SK-N-SH treated with all-trans-retinoic acid at 6 μM for 48 hours (cell line): ENCODE measurements around the gene EIF6.

Experiments
- ARNTL ChIP-seq: fragments of 450-650 bp; formaldehyde crosslinking; IDR thresholded peaks from 2 replicates; pipeline ENCODE4 v1.5.0; 2020; ENCODE audit warnings: low read depth, mild to moderate bottlenecking, moderate library complexity, borderline replicate concordance
- CSDC2 ChIP-seq: fragments of 250-450 bp; sonication (Bioruptor Pico); IDR thresholded peaks from 2 replicates; pipeline ENCODE4 v1.5.0; 2020; ENCODE audit warnings: mild to moderate bottlenecking, moderate library complexity
- CSRNP3 ChIP-seq: fragments of 250-450 bp; sonication (Bioruptor Pico); IDR thresholded peaks from 2 replicates; pipeline ENCODE4 v1.5.1; 2021; ENCODE audit warnings: mild to moderate bottlenecking, moderate library complexity
- ESRRG ChIP-seq: fragments of 250-450 bp; sonication (Bioruptor Pico); IDR thresholded peaks from 2 replicates; pipeline ENCODE4 v1.6.1; 2021; ENCODE audit warnings: mild to moderate bottlenecking
- PPARA ChIP-seq: fragments of 250-450 bp; sonication (Bioruptor Pico); IDR thresholded peaks from 2 replicates; pipeline ENCODE4 v1.5.0; 2020; ENCODE audit warnings: mild to moderate bottlenecking, borderline replicate concordance
- TCF4 ChIP-seq: fragments of 250-450 bp; sonication (Bioruptor Pico); IDR thresholded peaks from 2 replicates; pipeline ENCODE4 v1.8.0; 2021; ENCODE audit warnings: mild to moderate bottlenecking, moderate library complexity, borderline replicate concordance
- TOX ChIP-seq: fragments of 250-450 bp; sonication (Bioruptor Pico); IDR thresholded peaks from 2 replicates; pipeline ENCODE4 v1.8.0; 2021; ENCODE audit warnings: mild to moderate bottlenecking, moderate library complexity, borderline replicate concordance
- ZFP3 ChIP-seq: fragments of 250-450 bp; sonication (Bioruptor Pico); IDR thresholded peaks from 2 replicates; pipeline ENCODE4 v1.5.0; 2020; ENCODE audit warnings: mild to moderate bottlenecking, moderate library complexity
- ZNF565 ChIP-seq: fragments of 450-650 bp; formaldehyde crosslinking; conservative IDR thresholded peaks from 2 replicates; pipeline ENCODE4 v1.5.0; 2020; ENCODE audit warnings: low read depth, mild to moderate bottlenecking, moderate library complexity
- TF ChIP-seq, protein P1 (sequence below): fragments of 250-450 bp; sonication (Bioruptor Pico); IDR thresholded peaks from 2 replicates; pipeline ENCODE4 v1.8.0; 2021; ENCODE audit warnings: low read depth, mild to moderate bottlenecking, moderate library complexity, borderline replicate concordance
- TF ChIP-seq, protein P2 (sequence below): fragments of 250-450 bp; sonication (Bioruptor Pico); IDR thresholded peaks from 2 replicates; pipeline ENCODE4 v1.8.0; 2020; ENCODE audit warnings: mild to moderate bottlenecking, moderate library complexity, borderline replicate concordance

- TF ChIP-seq ESRRG (CRISPR knock-in tag) = no peak
- TF ChIP-seq TCF4 (CRISPR knock-in tag) = no peak
- TF ChIP-seq, protein P1, sequence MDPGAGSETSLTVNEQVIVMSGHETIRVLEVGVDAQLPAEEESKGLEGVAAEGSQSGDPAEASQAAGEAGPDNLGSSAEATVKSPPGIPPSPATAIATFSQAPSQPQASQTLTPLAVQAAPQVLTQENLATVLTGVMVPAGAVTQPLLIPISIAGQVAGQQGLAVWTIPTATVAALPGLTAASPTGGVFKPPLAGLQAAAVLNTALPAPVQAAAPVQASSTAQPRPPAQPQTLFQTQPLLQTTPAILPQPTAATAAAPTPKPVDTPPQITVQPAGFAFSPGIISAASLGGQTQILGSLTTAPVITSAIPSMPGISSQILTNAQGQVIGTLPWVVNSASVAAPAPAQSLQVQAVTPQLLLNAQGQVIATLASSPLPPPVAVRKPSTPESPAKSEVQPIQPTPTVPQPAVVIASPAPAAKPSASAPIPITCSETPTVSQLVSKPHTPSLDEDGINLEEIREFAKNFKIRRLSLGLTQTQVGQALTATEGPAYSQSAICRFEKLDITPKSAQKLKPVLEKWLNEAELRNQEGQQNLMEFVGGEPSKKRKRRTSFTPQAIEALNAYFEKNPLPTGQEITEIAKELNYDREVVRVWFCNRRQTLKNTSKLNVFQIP (CRISPR knock-in tag) = no peak
- TF ChIP-seq CSDC2 = no peak
- TF ChIP-seq, protein P2, sequence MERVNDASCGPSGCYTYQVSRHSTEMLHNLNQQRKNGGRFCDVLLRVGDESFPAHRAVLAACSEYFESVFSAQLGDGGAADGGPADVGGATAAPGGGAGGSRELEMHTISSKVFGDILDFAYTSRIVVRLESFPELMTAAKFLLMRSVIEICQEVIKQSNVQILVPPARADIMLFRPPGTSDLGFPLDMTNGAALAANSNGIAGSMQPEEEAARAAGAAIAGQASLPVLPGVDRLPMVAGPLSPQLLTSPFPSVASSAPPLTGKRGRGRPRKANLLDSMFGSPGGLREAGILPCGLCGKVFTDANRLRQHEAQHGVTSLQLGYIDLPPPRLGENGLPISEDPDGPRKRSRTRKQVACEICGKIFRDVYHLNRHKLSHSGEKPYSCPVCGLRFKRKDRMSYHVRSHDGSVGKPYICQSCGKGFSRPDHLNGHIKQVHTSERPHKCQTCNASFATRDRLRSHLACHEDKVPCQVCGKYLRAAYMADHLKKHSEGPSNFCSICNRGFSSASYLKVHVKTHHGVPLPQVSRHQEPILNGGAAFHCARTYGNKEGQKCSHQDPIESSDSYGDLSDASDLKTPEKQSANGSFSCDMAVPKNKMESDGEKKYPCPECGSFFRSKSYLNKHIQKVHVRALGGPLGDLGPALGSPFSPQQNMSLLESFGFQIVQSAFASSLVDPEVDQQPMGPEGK (CRISPR knock-in tag) = no peak
- no peak for TF ChIP-seq ZFP3 (CRISPR knock-in tag)
- TF ChIP-seq ARNTL (CRISPR knock-in tag) = no peak
- TF ChIP-seq CSRNP3 (CRISPR knock-in tag) = no peak
- TF ChIP-seq PPARA = no peak
- no peak for TF ChIP-seq TOX (CRISPR knock-in tag)
- TF ChIP-seq ZNF565 (CRISPR knock-in tag) = no peak
These were observed 627 bp upstream of the EIF6 start for GRCh38 chr20:35284992-35285805.
